LNCAP (cell line): ENCODE measurements around the gene CPS1.

Experiments
- TF ChIP-seq, protein P1 (sequence below): fragments of 450-650 bp; IDR thresholded peaks from 2 replicates; pipeline ENCODE4 v1.5.1; 2017; ENCODE audit warnings: mild to moderate bottlenecking

The CPS1 gene

GRCh38 chr2:210528716-210529115, 27.7 kb upstream of the CPS1 start:
- TF ChIP-seq, protein P1, sequence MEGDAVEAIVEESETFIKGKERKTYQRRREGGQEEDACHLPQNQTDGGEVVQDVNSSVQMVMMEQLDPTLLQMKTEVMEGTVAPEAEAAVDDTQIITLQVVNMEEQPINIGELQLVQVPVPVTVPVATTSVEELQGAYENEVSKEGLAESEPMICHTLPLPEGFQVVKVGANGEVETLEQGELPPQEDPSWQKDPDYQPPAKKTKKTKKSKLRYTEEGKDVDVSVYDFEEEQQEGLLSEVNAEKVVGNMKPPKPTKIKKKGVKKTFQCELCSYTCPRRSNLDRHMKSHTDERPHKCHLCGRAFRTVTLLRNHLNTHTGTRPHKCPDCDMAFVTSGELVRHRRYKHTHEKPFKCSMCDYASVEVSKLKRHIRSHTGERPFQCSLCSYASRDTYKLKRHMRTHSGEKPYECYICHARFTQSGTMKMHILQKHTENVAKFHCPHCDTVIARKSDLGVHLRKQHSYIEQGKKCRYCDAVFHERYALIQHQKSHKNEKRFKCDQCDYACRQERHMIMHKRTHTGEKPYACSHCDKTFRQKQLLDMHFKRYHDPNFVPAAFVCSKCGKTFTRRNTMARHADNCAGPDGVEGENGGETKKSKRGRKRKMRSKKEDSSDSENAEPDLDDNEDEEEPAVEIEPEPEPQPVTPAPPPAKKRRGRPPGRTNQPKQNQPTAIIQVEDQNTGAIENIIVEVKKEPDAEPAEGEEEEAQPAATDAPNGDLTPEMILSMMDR: no peak

DNA sequence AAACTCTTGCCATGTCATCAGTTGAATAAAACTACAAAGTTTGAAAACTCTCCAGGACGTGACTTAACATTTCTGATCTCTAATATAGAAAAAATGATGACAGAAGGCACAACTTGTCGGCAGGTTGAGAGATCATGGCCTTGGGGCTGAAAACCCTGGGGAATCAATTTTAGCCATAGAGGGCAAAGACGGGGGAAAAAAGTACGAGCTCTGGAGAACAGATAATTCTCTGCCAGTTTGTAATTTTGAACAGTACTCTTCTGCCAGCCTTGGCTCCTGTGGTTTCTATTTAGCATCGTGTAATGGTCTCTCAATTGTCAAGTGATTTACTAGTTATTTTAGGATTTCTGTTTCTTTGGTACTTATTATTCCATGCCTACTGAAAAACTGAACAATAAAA, 25.3 kb upstream of the CPS1 start:
- TF ChIP-seq, protein P1: no peak

GRCh38 chr2:210531482-210531881, 24.9 kb upstream of the CPS1 start:
- TF ChIP-seq, protein P1: no peak

GRCh38 chr2:210533389-210533788, 23.0 kb upstream of the CPS1 start:
- TF ChIP-seq, protein P1: no peak

DNA sequence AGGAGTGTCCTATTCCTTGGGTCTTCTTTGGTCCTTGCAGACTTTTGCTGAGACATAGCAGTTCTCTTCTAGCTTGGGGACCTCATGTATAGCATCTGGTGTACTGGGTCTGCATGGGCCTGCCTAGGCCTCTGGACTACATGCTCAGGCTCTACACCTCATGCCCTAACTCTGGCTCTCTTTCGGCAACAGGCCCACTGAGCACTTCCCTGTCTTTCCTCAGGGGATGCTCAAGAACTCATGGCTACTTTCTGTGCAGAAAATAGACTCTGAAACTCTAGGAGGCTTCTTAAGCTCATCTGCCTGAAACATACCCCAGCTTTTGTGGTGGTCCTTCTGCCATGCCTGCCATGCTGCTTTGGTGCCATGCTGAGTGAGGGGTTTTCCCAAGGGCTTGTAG, 21.5 kb upstream of the CPS1 start:
- TF ChIP-seq, protein P1: no peak

- TF ChIP-seq, protein P1: no peak
Measured at GRCh38 chr2:210536973-210537650, 19.3 kb upstream of the CPS1 start.

- TF ChIP-seq, protein P1: no peak
Measured at GRCh38 chr2:210539035-210539434, 17.4 kb upstream of the CPS1 start.
